ENCODE data around the gene ARFRP1. TPM values are rescaled to one million over a fixed set of nuclear protein-coding genes. Genes with fewer than 3 reads are reported as not detected.
A peak's percentile ranks its signal among the peaks of the same experiment; 100 is the strongest.

Gene ARFRP1
- total and polyA plus RNA-seq, 2 of the 13 experiments (the other 11 are each of a cell fraction or from before 2014, with no cell fraction given) = 32.0 to 51.1 TPM

DNA sequence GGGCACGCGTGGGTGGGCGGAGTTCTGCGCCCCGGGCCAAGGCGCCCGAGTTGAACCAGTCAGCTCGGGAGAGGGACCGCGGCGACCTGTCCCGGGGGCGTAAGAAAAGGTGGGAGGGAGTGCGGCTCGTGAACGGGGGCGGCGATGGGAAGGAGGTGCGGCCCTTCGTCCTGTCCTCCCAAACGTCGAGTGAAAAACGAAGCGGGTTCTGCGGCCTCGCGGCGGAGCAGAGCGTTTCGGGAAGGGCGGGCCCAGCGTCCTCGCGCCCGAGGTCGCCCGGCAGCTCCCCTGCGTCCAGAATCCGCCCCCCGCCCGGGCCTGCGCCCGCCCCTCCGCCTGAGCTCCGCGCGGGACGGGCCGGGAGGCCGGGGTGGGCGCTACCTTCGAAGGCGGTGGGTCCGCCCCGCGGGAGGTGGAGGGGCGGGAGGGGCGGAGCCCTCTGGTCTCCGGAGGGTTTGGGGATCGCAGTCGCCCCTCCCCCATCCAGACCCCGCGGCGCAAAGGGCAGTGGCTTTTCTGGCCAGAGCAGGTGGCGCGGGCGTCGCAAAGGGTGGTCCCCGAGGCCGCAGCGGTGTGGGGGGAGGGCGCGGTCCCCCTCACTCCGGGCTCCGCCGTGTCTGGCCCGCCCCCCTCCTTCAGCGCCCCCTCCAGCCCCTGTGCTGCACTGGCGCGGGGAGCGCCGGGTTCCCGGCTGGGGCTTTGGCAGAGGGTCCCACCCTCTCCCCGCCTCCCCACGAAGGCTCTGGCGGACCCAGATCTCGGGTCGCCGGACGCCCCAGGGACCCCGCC lies 55.4 kb downstream of the ARFRP1 start (continued):
- TF ChIP-seq ZNF781 (CRISPR knock-in tag; IDR thresholded peaks at IDR 0.05; ENCODE audit: borderline replicate concordance, not compliant biosample characterization) (no peak), ZNF674 (CRISPR knock-in tag; IDR thresholded peaks at IDR 0.05; ENCODE audit: low read depth) (no peak), HIVEP1 (CRISPR knock-in tag; IDR thresholded peaks at IDR 0.05) (no peak), ZBED4 (CRISPR knock-in tag; IDR thresholded peaks at IDR 0.05; ENCODE audit: borderline replicate concordance) (no peak; the same call in 1 of the 2 replicates), TEAD3 (CRISPR knock-in tag; optimal IDR thresholded peaks at IDR 0.05; ENCODE audit: borderline replicate concordance) (no peak), ZSCAN5A (CRISPR knock-in tag; IDR thresholded peaks at IDR 0.05; ENCODE audit: borderline replicate concordance) (peak; percentile 57; the same call in 1 of the 2 replicates), E2F1 (CRISPR knock-in tag; IDR thresholded peaks at IDR 0.05) (no peak), MAFF (IDR thresholded peaks at IDR 0.05; ENCODE audit: low read depth, low read length) (no peak), ARNT2 (CRISPR knock-in tag; IDR thresholded peaks at IDR 0.05; ENCODE audit: low read depth) (peak; percentile 81), SP2 (CRISPR knock-in tag; IDR thresholded peaks at IDR 0.05) (no peak), IRF9 (CRISPR knock-in tag; IDR thresholded peaks at IDR 0.05; ENCODE audit: borderline replicate concordance) (peak; percentile 39; the same call in 1 of the 2 replicates), ZNF460 (CRISPR knock-in tag; IDR thresholded peaks at IDR 0.05; ENCODE audit: borderline replicate concordance) (0 out of 2 replicates have a peak, but pooled peaks have one; percentile 19), ZNF703 (CRISPR knock-in tag; IDR thresholded peaks at IDR 0.05; ENCODE audit: borderline replicate concordance) (no peak), ZNF761 (CRISPR knock-in tag; conservative IDR thresholded peaks at IDR 0.05) (0 out of 2 replicates have a peak, but pooled peaks have one; percentile 46)
- TF ChIP-seq, protein P1, sequence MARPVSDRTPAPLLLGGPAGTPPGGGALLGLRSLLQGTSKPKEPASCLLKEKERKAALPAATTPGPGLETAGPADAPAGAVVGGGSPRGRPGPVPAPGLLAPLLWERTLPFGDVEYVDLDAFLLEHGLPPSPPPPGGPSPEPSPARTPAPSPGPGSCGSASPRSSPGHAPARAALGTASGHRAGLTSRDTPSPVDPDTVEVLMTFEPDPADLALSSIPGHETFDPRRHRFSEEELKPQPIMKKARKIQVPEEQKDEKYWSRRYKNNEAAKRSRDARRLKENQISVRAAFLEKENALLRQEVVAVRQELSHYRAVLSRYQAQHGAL (CRISPR knock-in tag; IDR thresholded peaks at IDR 0.05; ENCODE audit: not compliant biosample characterization) = no peak
- TF ChIP-seq, protein P2, sequence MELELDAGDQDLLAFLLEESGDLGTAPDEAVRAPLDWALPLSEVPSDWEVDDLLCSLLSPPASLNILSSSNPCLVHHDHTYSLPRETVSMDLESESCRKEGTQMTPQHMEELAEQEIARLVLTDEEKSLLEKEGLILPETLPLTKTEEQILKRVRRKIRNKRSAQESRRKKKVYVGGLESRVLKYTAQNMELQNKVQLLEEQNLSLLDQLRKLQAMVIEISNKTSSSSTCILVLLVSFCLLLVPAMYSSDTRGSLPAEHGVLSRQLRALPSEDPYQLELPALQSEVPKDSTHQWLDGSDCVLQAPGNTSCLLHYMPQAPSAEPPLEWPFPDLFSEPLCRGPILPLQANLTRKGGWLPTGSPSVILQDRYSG (CRISPR knock-in tag; IDR thresholded peaks at IDR 0.05) = peak; percentile 72; the same call in 1 of the 2 replicates
